Testis (tissue), 2 donors: ENCODE results near the gene ANGEL2.

ENCODE experiments used
- CTCF ChIP-seq, 3 experiments: fragments of 450-650 bp in 2 of 3; fragments of 200-600 bp in 1 of 3; sonication (generic) in 1 of 3; IDR thresholded peaks; one replicate each; pipeline ENCODE4 v1.5.1; 2016 to 2019; ENCODE audit warnings: antibody characterized with exemption in 3 of 3, mild to moderate bottlenecking in 2 of 3, moderate library complexity in 1 of 3
- POLR2A ChIP-seq: fragments of 450-650 bp; IDR thresholded peaks from one replicate; pipeline ENCODE4 v1.6.1; 2017; ENCODE audit warnings: antibody characterized with exemption, mild to moderate bottlenecking, moderate library complexity

- TF ChIP-seq CTCF (IDR thresholded peaks at IDR 0.05): no peak
- TF ChIP-seq POLR2A: no peak
Observed at GRCh38 chr1:213019450-213019849, 3.8 kb upstream of the ANGEL2 start.
